ENCODE measurements around the gene WFIKKN1. TPM values are rescaled to one million over a fixed set of nuclear protein-coding genes. Genes with fewer than 3 reads are reported as not detected.

WFIKKN1 gene
- total RNA-seq, 1 experiment from 2014 or later = 12.3 TPM

GRCh38 chr16:644556-644955 is 13.8 kb downstream of the WFIKKN1 start:
- Mint-ChIP-seq H3K9me3 (no peaks in the 10 kb centered on the region), H3K27ac (no peak overlapping the region), H3K4me3 (0 out of 2 replicates have a peak overlapping the region, but pooled peaks have one; percentile 5), H3K4me1 (peaks cover 10% of the 10 kb centered on the region; the same call in 1 of the 2 replicates), H3K36me3 (no peaks in the 10 kb centered on the region), H3K27me3 (ENCODE audit: low read depth) (no peaks in the 10 kb centered on the region)
- no peak for TF ChIP-seq ZNF121 (CRISPR knock-in tag; IDR thresholded peaks at IDR 0.05)
- no peak for TF ChIP-seq ZBTB21 (CRISPR knock-in tag; IDR thresholded peaks at IDR 0.05; ENCODE audit: borderline replicate concordance)
- TF ChIP-seq ATF3 (CRISPR knock-in tag; conservative IDR thresholded peaks at IDR 0.05) = no peak
- TF ChIP-seq ZNF532 (CRISPR knock-in tag; IDR thresholded peaks at IDR 0.05; ENCODE audit: borderline replicate concordance) = no peak
- TF ChIP-seq ZNF317 (CRISPR knock-in tag; IDR thresholded peaks at IDR 0.05; ENCODE audit: borderline replicate concordance, low read depth) = no peak
- TF ChIP-seq, protein P1, sequence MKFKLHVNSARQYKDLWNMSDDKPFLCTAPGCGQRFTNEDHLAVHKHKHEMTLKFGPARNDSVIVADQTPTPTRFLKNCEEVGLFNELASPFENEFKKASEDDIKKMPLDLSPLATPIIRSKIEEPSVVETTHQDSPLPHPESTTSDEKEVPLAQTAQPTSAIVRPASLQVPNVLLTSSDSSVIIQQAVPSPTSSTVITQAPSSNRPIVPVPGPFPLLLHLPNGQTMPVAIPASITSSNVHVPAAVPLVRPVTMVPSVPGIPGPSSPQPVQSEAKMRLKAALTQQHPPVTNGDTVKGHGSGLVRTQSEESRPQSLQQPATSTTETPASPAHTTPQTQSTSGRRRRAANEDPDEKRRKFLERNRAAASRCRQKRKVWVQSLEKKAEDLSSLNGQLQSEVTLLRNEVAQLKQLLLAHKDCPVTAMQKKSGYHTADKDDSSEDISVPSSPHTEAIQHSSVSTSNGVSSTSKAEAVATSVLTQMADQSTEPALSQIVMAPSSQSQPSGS (CRISPR knock-in tag; IDR thresholded peaks at IDR 0.05; ENCODE audit: borderline replicate concordance, low read depth) = no peak
- TF ChIP-seq, protein P2, sequence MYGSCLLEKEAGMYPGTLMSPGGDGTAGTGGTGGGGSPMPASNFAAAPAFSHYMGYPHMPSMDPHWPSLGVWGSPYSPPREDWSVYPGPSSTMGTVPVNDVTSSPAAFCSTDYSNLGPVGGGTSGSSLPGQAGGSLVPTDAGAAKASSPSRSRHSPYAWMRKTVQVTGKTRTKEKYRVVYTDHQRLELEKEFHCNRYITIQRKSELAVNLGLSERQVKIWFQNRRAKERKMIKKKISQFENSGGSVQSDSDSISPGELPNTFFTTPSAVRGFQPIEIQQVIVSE (CRISPR knock-in tag; IDR thresholded peaks at IDR 0.05; ENCODE audit: borderline replicate concordance) = no peak
- TF ChIP-seq GABPB1 (CRISPR knock-in tag; IDR thresholded peaks at IDR 0.05) = no peak
- no peak for TF ChIP-seq ETV6 (CRISPR knock-in tag; IDR thresholded peaks at IDR 0.05)
- ChIA-PET CTCF (no interaction called here), POLR2A (no interaction called here)
- no peak for ATAC-seq
- DNase-seq (ENCODE audit: low spot score) = no peak

GRCh38 chr16:645852-646678 is 15.3 kb downstream of the WFIKKN1 start:
- H3K4me3 Mint-ChIP-seq = no peak overlapping the region
- ChIA-PET POLR2A (no interaction called here), CTCF (interaction anchor here (6.4 kb wide), 1 partner anchor 14 kb away, joined by 54 read pairs; no protein-coding TSS in a partner anchor)
- ATAC-seq (no peak), DNase-seq (ENCODE audit: low spot score) (no peak)
- H3K9me3 Mint-ChIP-seq = no peaks in the 10 kb centered on the region
- H3K4me1 Mint-ChIP-seq = peaks cover 10% of the 10 kb centered on the region; the same call in 1 of the 2 replicates
- H3K27me3 Mint-ChIP-seq (ENCODE audit: low read depth) = no peaks in the 10 kb centered on the region
- H3K36me3 Mint-ChIP-seq = no peaks in the 10 kb centered on the region
- no peak for TF ChIP-seq ELF4 (CRISPR knock-in tag; IDR thresholded peaks at IDR 0.05; ENCODE audit: low read depth)
- TF ChIP-seq ZNF396 (CRISPR knock-in tag; IDR thresholded peaks at IDR 0.05; ENCODE audit: borderline replicate concordance) = no peak
- TF ChIP-seq, protein P3, sequence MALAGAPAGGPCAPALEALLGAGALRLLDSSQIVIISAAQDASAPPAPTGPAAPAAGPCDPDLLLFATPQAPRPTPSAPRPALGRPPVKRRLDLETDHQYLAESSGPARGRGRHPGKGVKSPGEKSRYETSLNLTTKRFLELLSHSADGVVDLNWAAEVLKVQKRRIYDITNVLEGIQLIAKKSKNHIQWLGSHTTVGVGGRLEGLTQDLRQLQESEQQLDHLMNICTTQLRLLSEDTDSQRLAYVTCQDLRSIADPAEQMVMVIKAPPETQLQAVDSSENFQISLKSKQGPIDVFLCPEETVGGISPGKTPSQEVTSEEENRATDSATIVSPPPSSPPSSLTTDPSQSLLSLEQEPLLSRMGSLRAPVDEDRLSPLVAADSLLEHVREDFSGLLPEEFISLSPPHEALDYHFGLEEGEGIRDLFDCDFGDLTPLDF (CRISPR knock-in tag; IDR thresholded peaks at IDR 0.05) = no peak
- TF ChIP-seq, protein P2 (CRISPR knock-in tag; IDR thresholded peaks at IDR 0.05; ENCODE audit: borderline replicate concordance) = no peak
- H3K27ac Mint-ChIP-seq = no peak overlapping the region
